ENCODE data around the gene PARD3.

DNA sequence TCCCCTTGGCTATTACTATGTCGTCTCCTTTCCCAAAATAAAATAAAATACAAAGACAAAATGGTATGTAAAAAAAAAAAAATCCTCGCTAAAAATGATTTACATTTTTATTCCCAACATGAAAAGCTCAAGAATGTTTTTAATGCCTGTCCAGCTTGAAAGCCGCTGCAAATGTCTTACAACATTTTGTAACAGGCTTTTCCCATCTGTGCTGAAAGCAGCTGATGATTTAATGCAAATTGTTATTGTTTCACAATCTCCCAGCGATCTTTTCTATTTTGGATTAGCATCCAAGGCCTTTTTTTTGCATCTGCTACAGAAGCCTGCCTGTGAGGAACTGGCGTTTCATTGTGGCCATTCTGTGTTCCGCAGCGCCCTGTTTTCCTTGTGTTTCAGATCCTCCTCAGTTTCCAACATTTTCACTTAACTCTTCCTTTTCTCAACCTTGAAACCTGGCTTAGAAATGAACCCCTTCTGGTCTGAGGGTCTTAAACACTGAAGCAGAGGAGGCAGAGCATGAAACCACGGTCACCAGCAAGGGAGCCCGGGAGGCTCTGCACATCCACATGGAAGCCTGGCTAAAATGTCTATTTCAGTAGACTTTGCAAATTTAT is 712.1 kb downstream of the PARD3 start:
- TF ChIP-seq, protein P1, sequence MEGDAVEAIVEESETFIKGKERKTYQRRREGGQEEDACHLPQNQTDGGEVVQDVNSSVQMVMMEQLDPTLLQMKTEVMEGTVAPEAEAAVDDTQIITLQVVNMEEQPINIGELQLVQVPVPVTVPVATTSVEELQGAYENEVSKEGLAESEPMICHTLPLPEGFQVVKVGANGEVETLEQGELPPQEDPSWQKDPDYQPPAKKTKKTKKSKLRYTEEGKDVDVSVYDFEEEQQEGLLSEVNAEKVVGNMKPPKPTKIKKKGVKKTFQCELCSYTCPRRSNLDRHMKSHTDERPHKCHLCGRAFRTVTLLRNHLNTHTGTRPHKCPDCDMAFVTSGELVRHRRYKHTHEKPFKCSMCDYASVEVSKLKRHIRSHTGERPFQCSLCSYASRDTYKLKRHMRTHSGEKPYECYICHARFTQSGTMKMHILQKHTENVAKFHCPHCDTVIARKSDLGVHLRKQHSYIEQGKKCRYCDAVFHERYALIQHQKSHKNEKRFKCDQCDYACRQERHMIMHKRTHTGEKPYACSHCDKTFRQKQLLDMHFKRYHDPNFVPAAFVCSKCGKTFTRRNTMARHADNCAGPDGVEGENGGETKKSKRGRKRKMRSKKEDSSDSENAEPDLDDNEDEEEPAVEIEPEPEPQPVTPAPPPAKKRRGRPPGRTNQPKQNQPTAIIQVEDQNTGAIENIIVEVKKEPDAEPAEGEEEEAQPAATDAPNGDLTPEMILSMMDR (IDR thresholded peaks at IDR 0.05): no peak
- no peak for TF ChIP-seq POLR2A (IDR thresholded peaks at IDR 0.05)
